Measurements from ENCODE around the gene ZBTB11.

DNA sequence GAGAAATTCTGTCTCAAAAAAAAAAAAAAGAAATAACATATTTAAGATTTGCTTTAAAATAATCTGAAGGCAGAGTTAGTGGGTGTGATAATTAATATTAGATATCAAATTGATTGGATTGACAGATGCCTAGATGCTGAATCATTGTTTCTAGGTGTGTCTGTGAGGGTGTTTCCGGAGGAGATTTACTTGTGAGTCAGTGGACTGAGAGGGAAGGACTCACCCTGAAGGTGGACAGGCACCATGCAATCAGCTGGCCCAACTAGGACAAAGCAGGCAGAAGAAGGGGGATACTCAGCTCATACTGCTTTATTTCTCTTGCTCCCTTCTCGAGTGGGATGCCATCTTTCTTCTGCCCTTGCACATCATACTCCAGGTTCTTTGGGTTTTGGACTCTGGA lies 26.2 kb upstream of the ZBTB11 start:
- TF ChIP-seq, protein P1, sequence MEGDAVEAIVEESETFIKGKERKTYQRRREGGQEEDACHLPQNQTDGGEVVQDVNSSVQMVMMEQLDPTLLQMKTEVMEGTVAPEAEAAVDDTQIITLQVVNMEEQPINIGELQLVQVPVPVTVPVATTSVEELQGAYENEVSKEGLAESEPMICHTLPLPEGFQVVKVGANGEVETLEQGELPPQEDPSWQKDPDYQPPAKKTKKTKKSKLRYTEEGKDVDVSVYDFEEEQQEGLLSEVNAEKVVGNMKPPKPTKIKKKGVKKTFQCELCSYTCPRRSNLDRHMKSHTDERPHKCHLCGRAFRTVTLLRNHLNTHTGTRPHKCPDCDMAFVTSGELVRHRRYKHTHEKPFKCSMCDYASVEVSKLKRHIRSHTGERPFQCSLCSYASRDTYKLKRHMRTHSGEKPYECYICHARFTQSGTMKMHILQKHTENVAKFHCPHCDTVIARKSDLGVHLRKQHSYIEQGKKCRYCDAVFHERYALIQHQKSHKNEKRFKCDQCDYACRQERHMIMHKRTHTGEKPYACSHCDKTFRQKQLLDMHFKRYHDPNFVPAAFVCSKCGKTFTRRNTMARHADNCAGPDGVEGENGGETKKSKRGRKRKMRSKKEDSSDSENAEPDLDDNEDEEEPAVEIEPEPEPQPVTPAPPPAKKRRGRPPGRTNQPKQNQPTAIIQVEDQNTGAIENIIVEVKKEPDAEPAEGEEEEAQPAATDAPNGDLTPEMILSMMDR (IDR thresholded peaks at IDR 0.05), result no peak
- no peak for TF ChIP-seq POLR2A (IDR thresholded peaks at IDR 0.05)
